GM18868 (cell line): ENCODE measurements around the gene LACTB.

Source experiments
- ATAC-seq: cut with Tn5 transposase; IDR thresholded peaks from one replicate; pipeline ENCODE4 v1.9.1; 2021; ENCODE audit warnings: mild to moderate bottlenecking, moderate library complexity; ENCODE audit not compliant: unreplicated experiment

LACTB gene

GRCh38 chr15:63121382-63122001 is at the start of gene LACTB:
Gene LACTB, plus strand, starts transcription at chr15:63121861. Its CDS starts 11 bp downstream, at chr15:63121872.
- ATAC-seq = peak; percentile 75

- ATAC-seq = no peak
These were observed 49.5 kb upstream of the LACTB start for GRCh38 chr15:63072023-63072650.

- no peak for ATAC-seq
These were observed 48.8 kb upstream of the LACTB start for GRCh38 chr15:63072809-63073277.

- no peak for ATAC-seq
These were observed 48.0 kb upstream of the LACTB start for GRCh38 chr15:63073497-63074172.

GRCh38 chr15:63075015-63075983 is 46.4 kb upstream of the LACTB start:
- ATAC-seq = no peak

- ATAC-seq = no peak
These were observed 45.5 kb upstream of the LACTB start for GRCh38 chr15:63075984-63076713.

- ATAC-seq = no peak
These were observed 45.0 kb upstream of the LACTB start for GRCh38 chr15:63076714-63077046.

GRCh38 chr15:63077952-63078351 is 43.7 kb upstream of the LACTB start:
- no peak for ATAC-seq

- no peak for ATAC-seq
These were observed 41.6 kb upstream of the LACTB start for GRCh38 chr15:63079947-63080626.

GRCh38 chr15:63080634-63081250 is 40.9 kb upstream of the LACTB start:
- ATAC-seq = no peak

- ATAC-seq = no peak
These were observed 39.3 kb upstream of the LACTB start for GRCh38 chr15:63082366-63082765.

- ATAC-seq = no peak
These were observed 38.6 kb upstream of the LACTB start for GRCh38 chr15:63083044-63083443.

- ATAC-seq = no peak
These were observed 38.1 kb upstream of the LACTB start for GRCh38 chr15:63083541-63083940.

- no peak for ATAC-seq
These were observed 36.9 kb upstream of the LACTB start for GRCh38 chr15:63084806-63085205.

GRCh38 chr15:63085289-63085688 is 36.4 kb upstream of the LACTB start:
- ATAC-seq = no peak

GRCh38 chr15:63086271-63086670 is 35.4 kb upstream of the LACTB start:
- no peak for ATAC-seq

GRCh38 chr15:63086947-63087346 is 34.7 kb upstream of the LACTB start:
- no peak for ATAC-seq

GRCh38 chr15:63088533-63089245 is 33.0 kb upstream of the LACTB start:
- no peak for ATAC-seq
